Upper lobe of left lung (tissue), 6 donors: ENCODE data around the gene ZNF213. TPM values are rescaled to one million over a fixed set of nuclear protein-coding genes. Genes with fewer than 3 reads are reported as not detected.

ENCODE experiments used
- ATAC-seq, 2 donors: fragments of 200-7000 bp; cut with Tn5 transposase; one replicate each; pipeline ENCODE4 v1.9.1; 2022; ENCODE audit warnings: mild to moderate bottlenecking in 2 of 2, moderate library complexity in 2 of 2; ENCODE audit not compliant: low FRiP score in 2 of 2
- DNase-seq, 2 donors: peaks; one replicate each; pipeline ENCODE4 v3.0.0-alpha.2; 2019 to 2020
- H3K27ac ChIP-seq, 4 donors: fragments of 200-600 bp; sonication (generic); one replicate each; pipeline ENCODE4 v1.5.1; 2016 to 2019
- H3K27me3 ChIP-seq, 4 donors: fragments of 200-600 bp; sonication (generic); one replicate each; pipeline ENCODE4 v1.5.1; 2017 to 2019
- H3K36me3 ChIP-seq, 4 donors: fragments of 200-600 bp; sonication (generic); one replicate each; pipeline ENCODE4 v1.5.1; 2016 to 2019
- H3K4me1 ChIP-seq, 4 donors: fragments of 200-600 bp; sonication (generic); one replicate each; pipeline ENCODE4 v1.5.1; 2018 to 2019
- H3K4me3 ChIP-seq, 4 donors: fragments of 200-600 bp; sonication (generic); one replicate each; pipeline ENCODE4 v1.5.1; 2017 to 2019; ENCODE audit warnings: mild to moderate bottlenecking in 2 of 4, moderate library complexity in 1 of 4
- H3K9me3 ChIP-seq, 4 donors: fragments of 200-600 bp; sonication (generic); one replicate each; pipeline ENCODE4 v1.5.1; 2018 to 2019
- CTCF ChIP-seq, 6 experiments: fragments of 450-650 bp in 4 of 6; fragments of 200-600 bp in 2 of 6; sonication (generic) in 2 of 6; IDR thresholded peaks; one replicate each; pipeline ENCODE4 v1.5.1; 2016 to 2019; ENCODE audit warnings: antibody characterized with exemption in 6 of 6
- EP300 ChIP-seq, 4 donors: sonication (generic); formaldehyde crosslinking; IDR thresholded peaks; one replicate each; pipeline ENCODE4 v1.5.1; 2017; ENCODE audit warnings: antibody characterized with exemption in 4 of 4, control low read depth in 2 of 4
- POLR2A ChIP-seq, 4 donors: fragments of 450-650 bp; IDR thresholded peaks; one replicate each; pipeline ENCODE4 v1.5.1; 2016 to 2017; ENCODE audit warnings: antibody characterized with exemption in 4 of 4, mild to moderate bottlenecking in 2 of 4
- POLR2AphosphoS5 ChIP-seq, 2 donors: sonication (generic); formaldehyde crosslinking; IDR thresholded peaks; one replicate each; pipeline ENCODE4 v1.5.1; 2017; ENCODE audit warnings: antibody characterized with exemption in 2 of 2
- WGBS, 2 donors: methylation state at CpG; one replicate each; pipeline ENCODE4 v1.1.5; 2017 to 2018; 5-methylcytosine and 5-hydroxymethylcytosine counted together
- total RNA-seq, 6 donors: library from RNA; depleted of rRNA in 4 of 6; stranded (reverse); fragments of >200 nt in 4 of 6; gene quantifications; one replicate each; pipeline versions ENCODE4 v1.1.0 to v1.2.1, GENCODE V29; 2016 to 2021
- donor health status: DM: no; HTN: no; CAD: no; lungs with moderate emphysema.
- donor health status: DM: no; HTN: yes; CAD: no; lungs with severe emphysema.

ZNF213 gene
- total RNA-seq, 6 donors from 2014 or later, result 4.2 to 20.3 (median 11.6) TPM

GRCh38 chr16:3120435-3120834, 14.4 kb upstream of the ZNF213 start:
- ATAC-seq, result no peak
- H3K4me3 ChIP-seq, result no peak overlapping the region
- H3K4me1 ChIP-seq, result peaks cover 12 to 16% (median 13%) of the 10 kb centered on the region in 4 donors
- H3K27me3 ChIP-seq, result no peaks in the 10 kb centered on the region
- H3K27ac ChIP-seq, result no peak overlapping the region
- 87 to 93% methylated on average over 10 to 16 of the region's 16 CpGs for WGBS, 2 donors
- TF ChIP-seq POLR2AphosphoS5 (IDR thresholded peaks at IDR 0.05), result no peak
- no peaks in the 10 kb centered on the region for H3K9me3 ChIP-seq
- peaks cover 0 to 53% (median 36%) of the 10 kb centered on the region in 4 donors for H3K36me3 ChIP-seq
- peak in 1 of 2 donors; percentile 43 for DNase-seq

- Histone ChIP-seq H3K4me1 (peaks cover 12 to 16% (median 13%) of the 10 kb centered on the region in 4 donors), H3K27me3 (no peaks in the 10 kb centered on the region), H3K4me3 (no peak overlapping the region), H3K27ac (no peak overlapping the region), H3K9me3 (no peaks in the 10 kb centered on the region), H3K36me3 (peaks cover 0 to 40% (median 29%) of the 10 kb centered on the region in 4 donors)
- ATAC-seq (no peak), DNase-seq (no peak)
- WGBS, 2 donors, result 80 to 83% methylated on average over 7 of the region's 7 CpGs
- TF ChIP-seq POLR2AphosphoS5 (IDR thresholded peaks at IDR 0.05) (no peak), CTCF (IDR thresholded peaks at IDR 0.05) (no peak), POLR2A (IDR thresholded peaks at IDR 0.05) (no peak), EP300 (IDR thresholded peaks at IDR 0.05) (no peak)
These were observed 12.9 kb upstream of the ZNF213 start for GRCh38 chr16:3121851-3122467.

GRCh38 chr16:3122926-3123570, 11.8 kb upstream of the ZNF213 start:
- DNase-seq (no peak), ATAC-seq (no peak)
- Histone ChIP-seq H3K36me3 (peaks cover 0 to 33% (median 27%) of the 10 kb centered on the region in 4 donors), H3K4me3 (no peak overlapping the region), H3K9me3 (no peaks in the 10 kb centered on the region), H3K27ac (no peak overlapping the region), H3K4me1 (peaks cover 12 to 16% (median 13%) of the 10 kb centered on the region in 4 donors), H3K27me3 (no peaks in the 10 kb centered on the region)
- TF ChIP-seq POLR2AphosphoS5 (IDR thresholded peaks at IDR 0.05) (no peak), CTCF (IDR thresholded peaks at IDR 0.05) (no peak), EP300 (IDR thresholded peaks at IDR 0.05) (no peak), POLR2A (IDR thresholded peaks at IDR 0.05) (no peak)
- WGBS, 2 donors, result 65% methylated on average over 8 of the region's 8 CpGs

- H3K4me1 ChIP-seq, result peaks cover 21 to 23% (median 22%) of the 10 kb centered on the region in 4 donors
- H3K9me3 ChIP-seq, result no peaks in the 10 kb centered on the region
- ATAC-seq, result peak; percentile 97 to 98
- no peaks in the 10 kb centered on the region for H3K27me3 ChIP-seq
- peak in 2 of 4 donors; percentile 17 to 69 for TF ChIP-seq POLR2A (IDR thresholded peaks at IDR 0.05)
- no peak for TF ChIP-seq EP300 (IDR thresholded peaks at IDR 0.05)
- peak; percentile 27 to 65 for TF ChIP-seq POLR2AphosphoS5 (IDR thresholded peaks at IDR 0.05)
- TF ChIP-seq CTCF (IDR thresholded peaks at IDR 0.05), result peak in 3 of 6 experiments; percentile 34 to 48 (median 42)
- peaks cover 0 to 21% (median 18%) of the 10 kb centered on the region in 4 donors for H3K36me3 ChIP-seq
- WGBS, 2 donors, result 0 to 1% methylated on average over 27 to 46 of the region's 72 CpGs
- peak overlapping the region; percentile 62 to 87 (median 78) for H3K4me3 ChIP-seq
- peak overlapping the region; percentile 73 to 86 (median 80) for H3K27ac ChIP-seq
- peak; percentile 98 for DNase-seq
These were observed 10.6 kb upstream of the ZNF213 start for GRCh38 chr16:3123986-3124886.

DNA sequence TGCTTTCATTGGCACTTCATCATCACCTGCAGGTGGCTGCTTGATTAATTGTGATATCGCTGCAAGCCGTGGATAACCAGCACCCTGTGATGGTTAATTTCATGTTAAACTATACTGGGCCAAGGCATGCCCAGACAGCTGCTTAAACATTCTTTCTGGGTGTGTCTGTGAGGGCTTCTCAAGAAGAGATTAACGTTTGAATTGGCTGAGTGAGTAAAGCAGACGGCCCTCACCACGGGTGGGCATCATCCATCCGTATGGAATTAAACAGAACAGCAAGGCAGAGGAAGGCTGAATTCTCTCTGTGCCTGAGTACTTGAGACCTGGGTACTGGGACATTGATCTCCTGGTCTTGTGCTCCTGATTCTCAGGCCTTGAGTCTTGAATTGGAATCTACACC, 7.1 kb upstream of the ZNF213 start:
- H3K4me3 ChIP-seq, result no peak overlapping the region
- no peak overlapping the region for H3K27ac ChIP-seq
- DNase-seq, result no peak
- no peak for ATAC-seq
- H3K27me3 ChIP-seq, result no peaks in the 10 kb centered on the region
- TF ChIP-seq EP300 (IDR thresholded peaks at IDR 0.05) (no peak), POLR2A (IDR thresholded peaks at IDR 0.05) (no peak), POLR2AphosphoS5 (IDR thresholded peaks at IDR 0.05) (no peak), CTCF (IDR thresholded peaks at IDR 0.05) (no peak)
- peaks cover 28 to 34% (median 32%) of the 10 kb centered on the region in 4 donors for H3K4me1 ChIP-seq
- peaks cover 0 to 12% (median 1%) of the 10 kb centered on the region in 4 donors for H3K36me3 ChIP-seq
- no peaks in the 10 kb centered on the region for H3K9me3 ChIP-seq
- 71 to 86% methylated on average over 6 of the region's 6 CpGs for WGBS, 2 donors
